Stimulated activated naive CD8-positive, alpha-beta T cell treated with anti-CD3 and anti-CD28 coated beads, Interleukin-15, Interleukin-2, amounts not matched to agents 100 U/mL and 50 U/mL, for 24 hours (primary cell): ENCODE results near the gene COL4A2.

Source experiments
- ATAC-seq: fragments of 150-1000 bp; cut with Tn5 transposase; one replicate; pipeline ENCODE4 v1.10.0; 2021
- DNase-seq: peaks from one replicate; pipeline ENCODE4 v3.0.0; 2021

COL4A2 gene

DNA sequence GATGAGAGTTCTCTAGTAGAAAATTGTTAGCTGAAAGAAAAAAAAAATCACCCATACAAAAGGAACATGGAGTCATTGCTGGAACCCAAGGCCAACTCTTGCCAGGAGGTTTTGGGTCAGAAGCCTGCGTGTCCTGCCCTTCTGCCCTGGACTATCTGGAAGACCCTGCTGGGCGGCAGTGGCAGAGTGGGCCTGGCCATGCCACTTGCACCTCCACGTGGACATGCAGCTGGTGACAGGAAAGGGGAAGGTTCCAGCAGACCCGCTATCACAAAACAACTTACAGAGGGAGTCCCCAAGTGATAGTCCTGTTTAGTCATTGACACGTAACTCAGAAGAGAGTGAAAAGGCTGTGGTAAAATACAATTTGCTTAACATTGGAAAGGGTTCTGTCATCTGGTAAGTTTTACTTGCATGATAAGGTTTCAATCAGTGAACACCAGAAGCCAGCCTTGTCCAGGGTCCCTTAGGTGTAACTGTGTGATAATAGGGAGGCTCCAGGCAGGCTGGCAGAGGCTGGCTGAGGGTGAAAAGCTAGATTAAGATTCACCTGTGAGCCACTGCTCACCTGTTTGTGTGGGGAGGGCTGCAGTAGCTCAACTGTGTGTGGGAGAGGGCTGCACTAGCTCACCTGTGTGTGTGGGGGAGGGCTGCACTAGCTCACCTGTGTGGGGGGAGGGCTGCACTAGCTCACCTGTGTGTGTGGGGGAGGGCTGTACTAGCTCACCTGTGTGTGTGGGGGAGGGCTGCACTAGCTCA lies 47.8 kb downstream of the COL4A2 start:
- no peak for ATAC-seq
- no peak for DNase-seq

DNA sequence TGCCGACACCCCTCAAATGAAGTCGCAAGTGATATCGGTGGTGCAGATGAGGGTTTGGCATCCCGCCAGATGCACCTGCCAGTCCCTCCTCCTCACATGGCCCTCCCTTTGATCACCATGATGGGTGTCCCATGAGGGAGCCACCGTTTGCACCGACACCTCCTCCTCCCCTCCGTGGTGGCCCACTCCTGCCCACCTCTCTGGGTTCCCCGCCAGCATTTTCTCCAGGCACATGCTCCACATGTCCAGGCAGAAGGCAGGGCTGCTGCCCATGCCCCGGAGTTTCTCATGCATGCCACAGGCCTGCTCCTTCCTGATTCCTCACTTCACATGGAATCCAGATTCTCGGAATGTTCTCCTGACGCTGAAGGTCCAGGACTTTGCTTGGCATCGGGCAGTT lies 49.3 kb downstream of the COL4A2 start:
- DNase-seq = no peak
- no peak for ATAC-seq

DNA sequence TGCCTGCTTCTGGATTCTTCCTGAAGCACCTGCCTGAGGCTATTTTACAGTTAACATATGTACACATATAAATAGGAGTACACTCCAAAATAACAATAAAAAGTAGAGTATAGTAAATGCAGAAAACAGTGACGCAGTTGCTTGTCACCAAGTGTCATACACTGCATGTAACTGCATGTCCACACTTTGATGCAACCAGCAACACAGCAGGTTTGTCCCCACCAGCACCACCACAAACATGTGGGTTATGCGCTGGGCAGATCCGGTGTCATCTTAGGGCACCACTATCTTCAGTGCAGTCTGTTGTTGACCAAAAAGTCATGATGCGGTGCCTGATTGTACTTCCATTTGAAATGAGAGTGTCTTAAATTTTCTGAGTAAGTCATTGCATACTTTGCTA lies 51.3 kb downstream of the COL4A2 start:
- ATAC-seq = no peak
- no peak for DNase-seq

DNA sequence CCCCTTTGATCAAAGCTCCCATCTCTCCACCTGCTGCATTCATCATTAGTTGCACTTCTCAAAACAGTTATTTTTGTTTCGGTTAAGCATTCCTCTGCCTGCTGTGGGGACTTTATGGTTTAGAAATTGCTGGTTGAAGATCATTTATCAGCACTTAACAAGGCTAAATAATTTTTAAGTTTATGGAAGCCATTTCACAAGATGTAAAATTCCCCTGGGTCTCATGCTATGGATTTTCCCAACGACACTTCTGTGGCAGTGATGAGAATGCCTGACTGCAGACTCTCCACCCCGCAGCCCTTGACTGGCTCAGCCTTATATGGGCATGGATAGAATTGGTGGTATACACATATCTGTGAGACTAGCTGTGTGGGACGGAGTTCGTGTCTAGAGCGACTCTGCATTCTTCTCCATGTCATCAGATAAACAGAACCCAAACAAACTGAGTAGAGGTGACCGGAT lies 52.8 kb downstream of the COL4A2 start:
- ATAC-seq (no peak), DNase-seq (no peak)

DNA sequence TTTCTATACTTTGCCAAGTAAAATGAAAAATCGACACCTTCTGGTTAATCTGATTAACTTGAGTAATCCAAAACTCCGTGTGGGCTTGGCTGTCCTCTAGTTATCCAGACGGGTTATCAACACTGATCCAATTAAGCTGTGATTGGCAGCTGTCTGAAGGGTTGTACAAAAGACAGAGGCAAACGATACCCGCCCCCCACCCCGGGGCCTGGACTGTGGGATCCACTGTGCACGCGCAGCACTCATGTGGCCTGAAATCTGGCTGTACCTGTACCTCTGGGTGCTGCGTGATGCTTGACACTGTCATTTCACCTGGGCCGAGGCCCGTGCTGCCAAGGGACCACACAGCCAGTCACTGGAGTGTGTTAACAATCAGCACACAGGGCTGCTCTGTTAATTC lies 53.5 kb downstream of the COL4A2 start:
- DNase-seq (no peak), ATAC-seq (no peak)

DNA sequence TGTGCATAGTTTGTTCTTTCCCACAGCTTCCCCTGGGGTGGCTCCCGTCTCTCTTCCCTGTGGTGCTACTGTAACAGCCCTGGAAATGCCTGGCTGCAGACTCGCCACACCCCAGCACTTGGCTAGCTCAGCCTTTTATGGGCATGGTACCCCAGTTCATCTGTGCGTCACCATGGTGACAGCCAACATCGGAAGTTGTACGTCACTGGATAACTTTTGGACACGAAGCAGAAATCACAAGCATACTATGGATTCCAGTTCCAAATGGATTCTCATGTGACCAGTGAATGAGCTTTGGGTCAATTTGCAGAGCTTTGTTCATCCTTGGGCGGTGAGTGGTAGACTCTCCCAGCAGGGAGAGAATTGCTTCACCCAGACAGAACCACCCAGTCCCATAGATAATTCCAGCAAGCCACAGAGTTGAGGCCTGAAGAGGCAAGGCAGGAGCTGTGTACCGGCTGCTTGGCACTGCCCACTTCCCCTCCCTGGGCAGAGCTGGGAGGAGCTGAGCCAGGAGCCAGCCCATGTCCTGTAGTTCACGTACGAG lies 54.4 kb downstream of the COL4A2 start:
- DNase-seq (no peak), ATAC-seq (no peak)

DNA sequence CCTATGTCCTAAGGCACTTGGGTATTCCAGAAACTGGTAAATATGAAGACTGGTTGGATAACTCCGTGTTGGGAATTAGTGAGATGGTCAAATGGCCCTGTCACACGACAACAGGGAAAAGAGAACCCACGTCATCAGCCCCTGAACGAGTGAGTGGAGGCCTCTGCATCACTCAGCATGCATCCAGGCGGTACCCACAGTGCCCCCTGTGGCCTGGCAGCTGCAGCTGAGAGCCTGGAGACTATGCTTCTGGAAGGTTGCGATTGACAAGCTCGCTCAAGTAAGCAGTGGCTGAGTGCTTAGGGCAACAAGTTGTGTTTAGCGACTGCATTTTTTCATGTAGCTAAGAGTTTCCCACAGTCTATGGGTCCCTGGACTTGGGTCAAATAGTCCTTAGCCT lies 55.9 kb downstream of the COL4A2 start:
- ATAC-seq (no peak), DNase-seq (no peak)

DNA sequence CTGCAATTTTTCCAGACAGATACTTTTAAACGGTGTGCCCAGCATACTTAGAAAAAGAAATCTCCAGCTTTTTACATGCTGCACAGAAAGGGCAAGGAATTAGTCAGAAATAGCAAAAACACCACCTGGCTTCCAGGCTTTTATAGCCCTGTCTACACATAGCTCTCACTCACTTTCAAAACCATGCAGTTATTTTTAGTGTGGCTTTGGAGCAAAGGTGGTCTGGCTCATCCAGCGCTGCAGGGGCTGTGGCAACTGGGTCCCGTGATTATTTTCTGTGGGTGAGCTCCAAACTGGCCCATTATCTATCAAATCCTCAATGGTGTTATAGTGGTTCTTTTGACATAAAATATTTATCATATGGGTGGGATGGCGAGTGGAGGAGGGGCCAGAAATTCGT lies 57.0 kb downstream of the COL4A2 start:
- DNase-seq (no peak), ATAC-seq (no peak)

DNA sequence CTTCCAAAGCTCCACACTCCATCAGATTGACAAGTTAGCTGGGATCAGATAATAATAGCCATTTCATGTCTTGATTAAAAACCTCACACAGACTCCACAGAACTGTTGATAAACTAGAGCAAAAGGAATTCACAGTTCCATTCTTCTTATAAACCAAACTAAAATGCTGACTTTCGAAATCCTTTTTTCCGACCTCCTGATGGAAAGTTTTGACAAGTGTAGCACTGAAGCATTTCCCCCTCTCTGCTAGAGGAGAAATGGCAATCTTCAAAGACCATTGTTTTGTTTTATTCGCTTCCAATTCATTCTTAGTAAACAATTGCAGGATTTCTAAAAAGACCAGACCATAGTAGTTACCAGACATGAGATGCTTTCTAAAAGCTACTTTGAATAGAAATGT lies 58.8 kb downstream of the COL4A2 start:
- DNase-seq (no peak), ATAC-seq (no peak)

DNA sequence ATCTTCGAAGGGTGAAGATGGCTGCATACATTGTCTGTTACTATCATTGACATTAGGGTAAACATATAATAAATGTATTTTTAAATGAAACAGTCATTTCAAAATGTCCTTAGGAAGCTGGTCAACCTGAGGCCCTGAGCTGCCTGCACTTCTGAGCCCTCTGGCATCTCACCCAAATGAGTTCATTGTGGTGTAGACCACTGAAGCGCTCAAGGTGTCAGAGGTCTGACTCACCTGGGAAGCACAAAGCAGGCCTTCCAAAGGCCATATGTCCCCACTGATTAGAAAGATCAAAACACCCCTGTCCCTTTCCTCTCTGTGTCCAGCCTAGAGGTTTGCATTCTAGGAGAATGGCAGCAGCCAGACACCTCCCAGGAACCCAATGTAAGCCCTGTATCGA lies 59.6 kb downstream of the COL4A2 start:
- ATAC-seq (no peak), DNase-seq (no peak)

DNA sequence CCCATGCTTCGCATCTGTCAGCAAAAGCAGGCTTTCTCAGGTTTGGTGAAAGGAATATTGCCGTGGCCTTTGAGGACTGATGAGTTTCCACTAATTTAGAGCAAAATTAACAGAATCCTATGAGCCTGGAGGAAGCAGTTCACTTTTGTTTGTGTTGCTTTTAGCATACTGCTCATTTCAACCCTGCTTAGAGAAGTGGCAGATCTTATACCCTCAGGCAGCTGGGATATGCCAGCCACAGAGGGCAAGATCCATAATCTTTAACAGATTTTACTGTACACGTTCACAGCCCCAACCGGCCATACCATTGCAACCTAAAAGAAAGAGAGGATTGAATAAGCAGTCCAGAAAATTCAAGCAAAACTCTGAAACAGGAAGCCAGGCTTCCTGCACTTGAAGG lies 60.5 kb downstream of the COL4A2 start:
- DNase-seq (no peak), ATAC-seq (no peak)

DNA sequence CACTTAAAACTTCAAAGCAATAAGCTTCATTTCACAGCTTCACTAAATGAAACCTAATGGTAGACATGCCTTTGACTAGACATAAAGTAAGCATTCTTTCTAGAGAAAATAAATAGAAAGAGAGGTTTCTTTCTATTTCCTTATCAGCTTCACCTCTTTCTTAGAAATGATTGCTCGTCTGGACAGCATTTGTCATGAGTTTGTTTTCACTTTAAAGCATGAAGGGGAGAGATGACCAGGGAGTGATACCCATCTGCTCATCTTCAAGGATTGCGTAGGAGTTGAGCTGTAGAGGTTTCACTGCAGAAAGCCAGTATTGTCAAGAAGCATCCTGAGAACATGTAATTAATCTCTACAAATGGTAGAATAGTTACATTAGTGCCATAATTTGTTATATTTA lies 61.3 kb downstream of the COL4A2 start:
- no peak for ATAC-seq
- DNase-seq = no peak

DNA sequence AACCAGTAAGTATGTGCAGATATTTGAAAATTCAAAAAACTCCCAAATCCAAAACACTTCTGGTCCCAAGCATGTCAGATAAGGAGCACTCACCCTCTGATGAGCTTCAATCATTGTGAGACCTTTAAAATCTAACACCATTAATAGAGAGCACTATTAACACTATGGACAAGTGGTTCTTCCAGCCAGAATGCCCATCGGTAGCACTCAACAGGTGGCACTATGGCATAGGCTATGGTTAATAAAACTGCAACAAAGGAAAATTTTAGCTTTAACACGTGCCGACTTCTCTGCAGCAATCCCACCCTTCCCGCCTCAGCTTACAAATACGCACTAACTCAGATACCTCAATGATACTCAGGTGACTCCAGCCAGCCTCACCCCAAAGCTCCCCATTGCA lies 62.3 kb downstream of the COL4A2 start:
- ATAC-seq = no peak
- DNase-seq = no peak

DNA sequence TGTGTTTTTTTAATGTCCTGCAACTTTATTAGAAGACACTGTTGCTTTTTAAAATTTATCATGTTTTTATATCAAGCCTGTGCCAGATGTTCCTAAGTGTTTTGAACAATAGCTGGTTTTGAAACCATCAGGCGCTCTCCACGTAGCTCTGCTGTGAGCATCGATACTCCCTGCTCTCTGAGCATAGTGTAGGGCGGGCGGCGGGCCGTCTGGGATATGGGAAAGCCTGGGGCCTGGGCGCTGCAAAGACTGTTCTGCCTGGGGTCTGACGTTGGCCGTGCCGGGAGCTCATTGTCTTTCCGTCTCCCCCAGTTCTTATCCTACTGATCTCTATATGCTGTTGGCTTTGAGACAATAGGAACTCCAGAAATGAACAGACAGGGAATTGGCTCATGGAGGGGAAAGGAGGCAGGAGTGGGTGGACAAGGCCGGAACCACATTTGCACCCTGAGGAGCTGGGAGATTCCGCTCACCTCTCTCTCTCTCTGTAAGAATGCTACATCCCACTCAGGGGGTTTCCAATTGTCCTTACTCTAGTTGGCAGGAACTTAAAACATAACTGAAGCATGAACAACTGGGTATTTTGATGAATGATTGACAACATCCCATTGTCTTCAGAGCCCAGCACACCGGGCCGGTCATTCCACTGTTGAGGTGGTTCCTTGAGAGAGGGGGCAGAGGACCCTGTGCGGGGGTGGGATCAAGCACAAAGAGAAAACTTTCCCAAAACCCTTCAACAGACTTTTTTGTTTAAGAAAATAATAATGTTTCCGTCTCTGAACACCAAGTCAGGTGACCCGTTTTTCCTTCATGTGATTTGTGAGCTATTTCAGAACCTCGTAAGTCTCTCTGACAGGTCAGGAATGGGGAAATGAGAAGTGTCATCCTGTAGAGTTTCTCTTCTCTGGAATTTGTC lies 64.7 kb downstream of the COL4A2 start:
- no peak for DNase-seq
- no peak for ATAC-seq

DNA sequence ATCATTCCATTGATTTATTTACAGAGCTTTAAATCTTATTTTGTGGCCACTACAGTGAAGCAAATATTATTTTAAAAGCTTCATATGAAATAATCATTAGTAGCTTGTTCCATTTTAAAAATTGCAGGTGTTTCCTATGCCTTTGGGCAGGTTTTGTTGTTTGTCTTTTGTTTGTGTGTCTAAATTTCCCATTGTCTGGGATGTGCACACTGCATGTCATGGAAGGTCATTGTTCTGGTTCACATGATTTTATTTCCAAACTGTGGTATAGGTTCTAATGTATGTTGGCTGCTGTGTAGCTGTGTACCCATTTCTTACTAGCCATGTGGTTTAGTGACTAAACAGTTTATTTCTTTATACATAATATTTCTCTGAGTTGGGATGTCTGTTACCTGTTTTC lies 65.6 kb downstream of the COL4A2 start:
- DNase-seq = no peak
- ATAC-seq = no peak

DNA sequence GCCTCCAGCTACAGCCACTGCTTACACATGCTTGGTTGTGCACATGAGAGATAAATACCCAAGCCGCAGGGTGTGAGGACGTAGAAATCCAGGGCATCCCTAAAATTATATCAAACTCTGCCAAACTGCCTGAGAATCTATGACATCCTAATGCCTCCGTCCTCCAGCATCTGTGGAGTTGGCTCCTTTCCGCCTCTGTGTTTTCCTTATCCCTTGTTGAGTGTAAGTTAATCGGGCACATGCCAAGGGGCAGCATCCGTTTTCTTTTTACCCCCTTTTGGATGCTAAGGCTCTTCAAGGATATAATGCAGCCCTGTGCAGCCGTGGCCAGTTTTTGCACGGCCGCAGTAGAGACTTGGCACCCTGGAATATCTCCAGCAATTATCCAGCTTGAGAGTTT lies 66.5 kb downstream of the COL4A2 start:
- ATAC-seq = no peak

DNA sequence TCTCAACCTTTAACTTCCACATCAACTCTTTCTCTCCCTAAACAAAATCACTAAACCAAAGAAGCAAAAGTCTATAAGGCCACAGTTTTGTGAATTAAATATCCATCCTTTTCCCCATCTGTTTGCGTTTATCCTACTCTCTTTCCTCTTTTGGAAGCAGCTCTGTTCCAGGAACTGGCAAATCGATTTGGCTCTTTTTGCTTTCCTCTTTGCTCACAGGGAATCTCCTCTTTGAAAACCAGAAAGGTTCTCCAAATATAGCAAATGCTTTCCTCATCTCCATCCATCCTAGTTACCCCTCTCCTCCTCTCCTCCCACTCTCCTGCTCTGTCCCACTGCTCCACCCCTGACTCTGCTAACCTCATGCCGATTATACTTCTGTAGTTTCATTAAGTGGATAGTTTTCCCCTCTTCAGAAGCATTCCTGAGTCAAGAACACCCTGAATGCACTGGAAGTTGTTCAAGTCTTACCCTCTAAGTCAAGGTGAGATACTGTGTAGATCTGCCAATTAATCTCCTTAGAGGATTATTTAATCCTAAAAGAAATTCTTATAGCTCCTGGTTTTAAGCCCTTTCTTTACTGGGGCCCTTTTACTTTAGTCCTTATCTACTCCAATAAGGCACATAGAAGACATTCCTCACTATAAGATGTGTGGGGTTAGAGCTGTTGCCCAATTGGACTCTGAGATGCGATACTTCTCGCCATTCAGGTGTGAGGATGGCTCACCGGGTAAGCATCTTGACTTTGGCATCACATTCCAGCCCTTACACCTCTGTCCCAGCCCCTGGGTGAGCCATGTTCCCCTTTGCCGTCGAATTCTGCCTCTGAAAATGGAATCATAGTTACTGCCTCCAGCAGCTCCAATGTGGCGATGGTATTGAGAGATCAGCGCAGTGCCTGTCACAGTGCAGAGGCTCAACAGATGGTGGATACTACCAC lies 67.6 kb downstream of the COL4A2 start:
- DNase-seq (no peak), ATAC-seq (no peak)

More for the DNA sequence above, 66.5 kb downstream of the COL4A2 start:
- DNase-seq = no peak

DNA sequence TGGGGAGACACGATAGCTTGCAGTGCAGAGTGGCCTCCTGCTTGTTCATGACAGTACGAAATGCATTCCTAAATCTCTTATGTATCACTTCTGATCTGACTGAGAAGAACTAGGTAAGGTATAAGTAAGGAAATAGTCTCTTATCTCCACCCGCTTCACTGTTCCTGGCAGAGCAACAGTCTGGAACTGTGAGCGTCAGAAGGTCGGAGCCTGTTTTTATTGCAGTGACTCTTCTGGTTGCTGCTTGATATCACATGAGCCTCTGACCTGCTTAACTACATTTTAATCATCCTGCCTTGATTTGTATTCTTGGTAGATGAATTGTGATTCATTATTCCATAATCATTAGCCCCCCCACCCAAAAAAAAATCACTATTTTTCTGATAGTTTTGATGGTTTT lies 69.0 kb downstream of the COL4A2 start:
- DNase-seq (no peak), ATAC-seq (no peak)

DNA sequence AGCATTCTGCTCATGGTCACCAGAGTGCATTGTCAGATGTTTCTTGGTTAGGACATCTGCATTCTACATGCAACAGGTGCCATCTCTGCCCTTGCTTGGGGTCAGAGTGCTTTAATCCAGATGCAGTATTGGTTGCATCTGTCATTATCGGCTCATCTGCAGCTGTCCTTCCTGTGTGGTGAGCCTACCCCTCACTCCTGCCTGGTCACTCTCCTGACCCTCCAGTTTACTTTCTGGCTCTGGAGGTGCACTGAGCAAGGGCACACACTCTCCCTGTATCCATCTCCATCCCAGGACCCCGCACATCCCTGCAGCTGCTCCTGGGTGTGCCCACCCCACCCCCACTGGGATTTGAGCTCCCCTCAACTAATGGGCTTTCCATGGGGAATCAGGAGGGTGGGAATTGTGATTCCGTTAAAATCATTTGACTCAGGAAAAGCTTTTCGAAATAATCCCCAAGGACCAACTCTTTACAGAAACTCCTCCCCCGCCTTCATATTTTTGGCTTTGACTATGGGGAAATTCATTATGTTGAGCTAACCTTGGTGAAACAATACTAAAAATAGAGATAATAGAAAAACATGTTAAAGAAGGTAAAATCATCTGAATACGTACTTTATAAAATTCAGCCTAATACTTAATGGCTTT lies 70.2 kb downstream of the COL4A2 start:
- no peak for DNase-seq
- no peak for ATAC-seq

DNA sequence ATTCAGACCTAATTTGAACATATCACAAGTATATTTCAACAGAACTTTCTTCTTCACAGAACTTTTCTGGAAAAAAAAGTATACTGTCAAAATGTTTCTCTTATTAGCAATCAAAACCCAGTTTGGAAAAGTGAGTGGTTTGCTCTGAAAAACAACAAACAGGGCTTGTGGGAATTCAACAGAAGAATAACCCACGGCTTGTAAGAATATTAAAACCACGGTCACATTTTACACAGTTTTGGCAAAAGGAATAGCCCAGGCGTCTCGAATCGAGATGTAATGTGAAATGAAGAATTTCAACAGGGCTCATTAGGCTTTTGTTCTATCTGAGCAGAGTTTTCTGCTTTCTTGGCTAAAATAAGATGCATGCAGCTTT lies 70.7 kb downstream of the COL4A2 start:
- DNase-seq (no peak), ATAC-seq (no peak)

DNA sequence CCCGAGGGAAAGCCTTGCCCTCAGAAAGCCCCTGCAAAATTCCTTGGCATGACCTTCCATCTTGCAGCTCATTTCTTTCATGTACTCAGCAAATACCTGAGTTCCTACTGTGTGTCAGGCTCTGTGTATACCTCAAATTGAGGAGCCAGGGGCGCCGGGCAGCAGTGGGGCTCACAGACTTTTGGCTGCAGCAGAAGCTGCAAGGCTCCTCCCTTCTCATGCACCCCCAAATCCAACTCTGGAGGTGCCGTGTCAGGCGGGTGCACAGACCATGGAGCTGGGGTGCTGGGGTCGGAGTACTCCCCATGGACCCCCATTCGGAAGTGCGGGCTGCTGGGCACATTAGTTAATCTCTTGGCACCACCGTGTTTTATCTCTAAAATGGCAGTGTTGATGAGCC lies 72.3 kb downstream of the COL4A2 start:
- ATAC-seq = no peak
- DNase-seq = no peak

DNA sequence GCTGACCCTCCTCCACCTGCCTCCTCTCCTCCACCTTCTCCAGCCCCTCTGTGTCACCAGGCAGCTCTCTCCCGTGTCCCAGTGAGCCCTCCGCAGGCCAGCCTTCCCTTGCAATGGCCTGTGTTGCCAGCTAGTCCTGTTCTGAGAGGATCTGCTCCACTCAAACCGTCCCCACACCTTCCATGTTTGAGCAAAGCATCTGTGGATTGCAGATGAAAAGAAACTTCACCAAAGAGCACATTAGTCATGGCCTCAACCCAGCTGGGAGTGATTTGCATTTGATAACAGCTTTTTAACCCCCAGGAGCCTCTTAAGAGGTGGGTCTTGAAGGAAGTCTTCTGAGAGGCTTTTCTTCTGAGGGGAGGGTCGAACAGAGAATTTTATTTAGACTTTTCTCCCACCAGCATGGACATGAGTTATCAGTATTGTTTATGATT lies 72.8 kb downstream of the COL4A2 start:
- ATAC-seq (no peak), DNase-seq (no peak)
